HG03457 (cell line): ENCODE results near the gene CSF2.

Experiments
- ATAC-seq: cut with Tn5 transposase; IDR thresholded peaks from one replicate; pipeline ENCODE4 v1.9.1; 2021; ENCODE audit warnings: moderate number of reproducible peaks; ENCODE audit not compliant: unreplicated experiment

CSF2 gene

GRCh38 chr5:132073231-132074013, at the start of gene CSF2:
TSS of gene CSF2 (plus strand) at chr5:132073789. CDS start at chr5:132073824, 35 bp downstream.
- ATAC-seq, result no peak

GRCh38 chr5:132024117-132024435, 49.5 kb upstream of the CSF2 start:
- ATAC-seq, result no peak

DNA sequence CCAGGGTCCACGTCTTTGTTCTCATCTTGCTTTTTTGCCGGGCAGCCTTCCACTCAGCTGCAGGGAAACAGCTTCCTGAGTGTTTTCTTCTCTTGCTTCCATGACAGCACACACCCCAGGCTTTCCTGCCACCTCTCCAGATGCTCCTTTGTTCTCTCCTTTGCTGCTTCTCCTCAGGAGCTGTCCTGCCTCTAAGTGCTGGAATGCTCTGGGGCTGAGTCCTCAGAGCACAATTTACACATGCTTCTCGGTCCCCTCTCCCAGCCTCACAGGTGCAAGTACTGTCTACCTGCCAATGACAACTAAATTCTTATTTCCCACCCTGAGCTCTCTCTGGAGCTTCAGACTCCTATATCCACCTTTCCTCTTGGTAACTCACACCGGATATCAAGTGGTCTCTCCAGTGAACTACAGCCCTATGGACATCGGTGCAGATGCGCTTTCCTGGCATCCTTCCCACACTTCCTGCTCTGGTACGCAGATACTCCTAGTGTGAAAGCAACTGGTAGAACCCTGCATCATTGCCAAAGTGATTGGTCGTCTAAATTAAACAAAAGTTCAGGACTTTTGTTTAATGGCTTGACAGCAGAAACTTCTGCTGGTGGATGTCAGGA, 48.7 kb upstream of the CSF2 start:
- no peak for ATAC-seq

DNA sequence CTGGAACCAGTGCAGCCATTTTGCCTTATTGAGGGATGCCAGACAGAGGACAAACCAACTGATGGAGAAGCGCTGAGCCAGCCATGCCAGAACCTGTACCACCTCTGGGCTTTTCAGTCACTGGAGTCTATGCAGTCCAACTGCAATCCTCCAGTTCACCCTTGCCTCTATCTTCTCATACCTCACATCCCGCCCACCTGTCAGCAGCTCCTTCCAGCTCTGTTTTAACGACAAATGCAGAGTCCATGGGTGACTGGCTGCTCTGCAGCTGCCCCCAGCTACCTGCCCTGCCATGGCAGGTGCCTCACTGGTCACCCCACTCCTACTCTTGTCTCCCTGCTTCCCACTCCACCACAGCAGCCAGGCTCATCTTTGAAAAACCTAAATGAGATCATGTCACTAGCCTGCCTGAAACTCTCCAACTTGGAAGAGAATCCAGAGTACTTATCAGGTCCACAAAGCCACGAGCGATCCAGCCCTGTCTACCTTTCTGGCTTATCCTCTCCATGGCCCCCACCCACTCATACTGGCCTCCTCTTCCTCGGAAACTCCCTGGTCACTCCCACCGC, 48.1 kb upstream of the CSF2 start:
- ATAC-seq, result no peak

GRCh38 chr5:132026516-132027008, 47.0 kb upstream of the CSF2 start:
- no peak for ATAC-seq

DNA sequence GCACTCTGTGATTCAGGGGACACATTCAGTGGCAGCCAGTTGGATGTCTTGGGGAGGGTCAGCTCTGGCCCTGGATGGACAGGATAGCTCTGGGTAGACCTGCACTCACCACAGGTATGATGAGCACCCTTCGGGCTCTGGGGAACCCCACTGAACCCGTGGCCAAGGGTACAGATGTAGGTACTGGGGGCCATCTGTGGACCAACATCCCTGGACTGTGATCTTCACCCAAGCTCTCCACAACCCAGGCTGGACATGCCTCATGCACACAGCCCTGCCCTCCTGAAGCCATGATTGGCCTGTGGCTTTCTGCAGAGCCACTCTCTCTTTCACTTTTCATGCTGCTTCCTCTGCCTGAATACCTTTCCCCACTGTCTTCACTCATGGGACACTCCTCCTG, 46.6 kb upstream of the CSF2 start:
- no peak for ATAC-seq

- no peak for ATAC-seq
These were observed 43.8 kb upstream of the CSF2 start for GRCh38 chr5:132029609-132030330.

DNA sequence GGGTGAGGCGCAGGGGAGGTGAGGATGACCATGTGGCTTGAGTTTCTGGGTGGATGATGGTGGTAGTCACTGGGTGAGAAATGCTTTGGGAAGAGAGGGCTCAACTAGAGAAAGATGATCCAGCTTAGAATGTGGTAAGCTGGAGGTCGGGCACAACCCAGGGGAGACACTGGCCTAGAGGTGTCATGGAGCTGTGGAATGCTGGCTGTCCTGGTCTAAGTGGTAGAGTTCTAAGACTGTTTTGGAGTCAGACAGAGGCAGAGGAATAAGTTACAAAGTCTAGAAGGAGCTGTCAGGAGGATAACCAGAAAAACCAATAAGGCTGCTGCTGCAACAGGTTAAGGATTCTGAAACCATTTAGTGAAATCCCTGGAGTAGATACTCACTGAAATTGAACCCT, 43.0 kb upstream of the CSF2 start:
- no peak for ATAC-seq

- no peak for ATAC-seq
These were observed 41.4 kb upstream of the CSF2 start for GRCh38 chr5:132032196-132032595.

DNA sequence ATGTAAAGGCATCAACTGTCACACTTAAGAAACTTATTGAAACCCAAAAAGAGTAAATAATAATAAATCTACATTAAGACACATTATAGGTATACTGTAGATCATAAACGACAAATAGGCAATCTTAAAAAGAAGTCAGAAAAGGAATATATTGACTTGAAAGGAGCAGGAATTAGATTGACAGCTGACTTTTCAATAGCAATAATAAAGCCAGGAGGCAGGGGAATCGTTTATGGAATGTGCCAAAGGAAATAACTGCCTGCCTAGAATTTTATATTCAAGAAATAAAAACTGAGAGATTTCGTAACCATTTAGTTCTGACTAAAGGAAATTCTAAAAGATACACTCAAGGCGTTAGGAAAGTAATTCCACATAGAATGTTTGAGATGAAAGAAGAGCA, 40.5 kb upstream of the CSF2 start:
- no peak for ATAC-seq

GRCh38 chr5:132037353-132037752, 36.2 kb upstream of the CSF2 start:
- ATAC-seq, result no peak

GRCh38 chr5:132044207-132044606, 29.4 kb upstream of the CSF2 start:
- no peak for ATAC-seq

DNA sequence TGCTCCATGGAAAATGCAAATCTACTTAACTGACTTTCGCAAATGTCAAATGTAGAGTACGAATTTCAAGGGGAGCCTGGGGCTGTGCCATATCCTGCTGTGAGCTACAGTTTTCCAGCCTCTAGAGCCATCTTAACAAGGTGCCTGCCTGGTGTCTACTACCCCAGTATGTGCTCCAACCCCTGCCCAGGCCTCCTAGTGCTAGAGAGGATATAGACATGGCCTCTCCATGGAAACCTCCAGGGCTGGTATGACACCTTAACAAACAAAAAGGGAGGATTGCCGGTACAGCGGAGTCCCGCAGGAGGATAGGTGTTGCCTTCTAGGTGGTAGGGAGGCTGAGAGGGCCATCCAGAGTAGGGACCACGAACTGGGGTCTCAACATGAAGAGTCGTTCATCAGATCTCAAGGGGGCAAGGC, 26.7 kb upstream of the CSF2 start:
- ATAC-seq, result no peak

GRCh38 chr5:132049093-132049492, 24.5 kb upstream of the CSF2 start:
- no peak for ATAC-seq

DNA sequence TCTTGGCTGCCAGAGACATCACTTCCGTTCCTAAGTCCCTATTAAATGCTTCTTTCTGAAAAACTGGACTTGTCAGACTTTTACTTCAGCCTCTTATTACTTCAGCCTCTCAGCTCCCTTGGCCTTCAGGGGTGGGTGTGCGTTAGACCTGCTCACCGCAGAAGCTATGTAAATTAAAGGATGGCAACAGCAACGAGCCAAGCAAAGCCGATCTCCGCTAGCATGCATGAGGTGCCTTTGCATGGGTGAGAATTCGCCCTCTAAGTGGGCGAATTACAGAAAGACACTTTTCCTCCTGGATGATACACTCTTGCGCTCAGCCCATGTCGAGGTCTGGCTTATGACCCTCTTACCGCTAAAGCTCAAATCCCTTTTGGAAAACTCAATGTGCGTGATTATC, 24.0 kb upstream of the CSF2 start:
- ATAC-seq, result no peak

GRCh38 chr5:132050136-132050535, 23.5 kb upstream of the CSF2 start:
- no peak for ATAC-seq

- no peak for ATAC-seq
These were observed 22.7 kb upstream of the CSF2 start for GRCh38 chr5:132050661-132051552.

DNA sequence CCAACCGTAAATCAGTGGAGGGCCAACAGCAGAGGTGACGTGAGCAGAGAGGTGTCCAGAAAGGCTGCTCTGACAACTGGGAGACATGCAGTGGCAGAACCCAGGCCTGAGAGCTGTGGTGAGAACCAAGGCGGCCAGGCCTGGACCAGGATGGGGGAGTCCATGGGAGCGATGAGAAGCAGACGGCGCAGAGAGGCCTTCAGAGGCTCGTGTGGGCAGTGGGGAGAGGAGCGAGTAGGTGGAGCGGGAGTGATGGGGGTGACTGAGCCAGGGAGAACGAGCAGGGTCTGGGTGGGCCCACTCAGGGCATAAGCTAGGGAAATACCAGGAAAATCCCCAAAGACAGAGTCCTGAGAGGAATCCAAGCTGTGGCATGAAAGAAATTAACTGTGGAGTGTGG, 21.1 kb upstream of the CSF2 start:
- ATAC-seq, result no peak

- ATAC-seq, result no peak
These were observed 20.1 kb upstream of the CSF2 start for GRCh38 chr5:132053483-132053882.

GRCh38 chr5:132054031-132054696, 19.4 kb upstream of the CSF2 start:
- no peak for ATAC-seq
